NCI-H524 (cell line): ENCODE measurements around the gene MYRIP.

Experiments used
- DNase-seq, 2 experiments: peaks; one replicate each; lab custom pipeline; 2025; lab: John Stamatoyannopoulos, UW

MYRIP gene

GRCh38 chr3:40287248-40287647, 477.8 kb downstream of the MYRIP start:
- DNase-seq, result no peak

- no peak for DNase-seq
Measured at GRCh38 chr3:40290396-40290795, 481.0 kb downstream of the MYRIP start.

DNA sequence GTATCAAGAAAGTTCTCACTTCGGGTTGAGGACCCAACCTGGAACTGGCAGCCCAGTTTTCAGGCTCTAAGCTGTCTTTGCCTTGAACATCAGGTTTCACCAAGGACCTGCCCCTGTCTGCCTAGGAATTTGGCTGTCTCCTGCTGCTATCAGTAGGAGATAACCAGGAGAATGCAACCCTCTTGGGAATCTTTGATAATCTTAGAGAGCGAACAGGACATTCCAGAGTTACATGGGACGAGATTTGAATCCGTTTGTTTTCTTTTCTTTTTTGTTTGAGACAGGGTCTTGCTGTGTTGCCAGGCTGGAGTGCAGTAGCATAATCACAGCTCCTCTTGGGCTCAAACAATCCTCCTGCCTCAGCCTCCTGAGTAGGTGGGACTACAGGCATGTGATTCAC, 482.1 kb downstream of the MYRIP start:
- no peak for DNase-seq

DNA sequence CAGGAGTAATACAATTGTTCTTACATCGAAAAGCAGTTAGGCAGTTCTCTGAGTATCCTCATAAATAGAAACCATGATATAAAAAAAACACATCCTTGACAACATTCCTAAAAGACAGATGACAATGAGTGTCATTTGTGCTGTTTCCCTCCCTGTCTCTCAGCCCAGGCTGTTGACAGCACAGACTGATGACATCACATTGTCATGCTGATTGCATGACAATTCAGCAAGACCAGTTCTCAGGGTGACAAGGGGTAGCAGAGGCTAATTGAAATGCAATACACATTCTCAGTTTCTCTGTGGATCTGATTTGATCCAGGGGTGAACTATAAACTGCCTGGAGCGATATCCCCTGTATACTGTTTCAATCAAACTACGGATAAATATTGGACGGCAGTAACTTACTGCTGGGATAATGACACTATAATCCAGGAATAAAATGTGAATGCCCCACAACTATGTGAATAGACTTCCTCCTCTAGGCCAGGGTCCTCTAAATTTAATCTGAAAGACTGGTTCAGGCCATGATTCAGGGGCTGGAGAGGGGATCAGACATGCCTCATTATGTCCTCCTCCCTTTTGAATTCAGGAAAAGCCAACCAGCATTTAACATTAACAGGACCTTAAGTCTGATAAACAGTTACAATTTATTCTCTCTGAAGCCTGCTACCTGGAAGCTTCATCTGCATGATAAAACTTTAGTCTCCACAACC, 483.4 kb downstream of the MYRIP start:
- DNase-seq, result no peak

GRCh38 chr3:40294434-40294833, 485.0 kb downstream of the MYRIP start:
- DNase-seq, result no peak

DNA sequence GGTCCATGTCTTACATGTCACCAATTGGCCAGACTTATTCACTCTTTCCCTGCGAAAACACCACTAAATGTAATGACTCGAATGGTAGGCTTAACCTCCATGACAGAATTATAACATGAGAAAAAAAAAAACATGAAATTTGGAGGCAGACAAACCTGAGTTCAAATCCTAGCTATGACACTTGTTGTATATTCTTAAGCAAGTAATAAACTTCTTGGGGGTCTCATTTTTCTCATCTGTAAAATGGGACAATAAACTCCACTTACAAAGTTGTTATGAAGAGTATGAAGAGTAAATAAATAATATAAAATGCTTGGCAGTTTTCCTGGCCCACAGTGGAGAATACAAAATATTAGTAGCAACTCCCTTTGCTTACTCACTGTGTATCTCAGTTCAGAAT, 488.7 kb downstream of the MYRIP start:
- no peak for DNase-seq

- DNase-seq, result no peak
Measured at GRCh38 chr3:40299130-40299720, 489.8 kb downstream of the MYRIP start.

DNA sequence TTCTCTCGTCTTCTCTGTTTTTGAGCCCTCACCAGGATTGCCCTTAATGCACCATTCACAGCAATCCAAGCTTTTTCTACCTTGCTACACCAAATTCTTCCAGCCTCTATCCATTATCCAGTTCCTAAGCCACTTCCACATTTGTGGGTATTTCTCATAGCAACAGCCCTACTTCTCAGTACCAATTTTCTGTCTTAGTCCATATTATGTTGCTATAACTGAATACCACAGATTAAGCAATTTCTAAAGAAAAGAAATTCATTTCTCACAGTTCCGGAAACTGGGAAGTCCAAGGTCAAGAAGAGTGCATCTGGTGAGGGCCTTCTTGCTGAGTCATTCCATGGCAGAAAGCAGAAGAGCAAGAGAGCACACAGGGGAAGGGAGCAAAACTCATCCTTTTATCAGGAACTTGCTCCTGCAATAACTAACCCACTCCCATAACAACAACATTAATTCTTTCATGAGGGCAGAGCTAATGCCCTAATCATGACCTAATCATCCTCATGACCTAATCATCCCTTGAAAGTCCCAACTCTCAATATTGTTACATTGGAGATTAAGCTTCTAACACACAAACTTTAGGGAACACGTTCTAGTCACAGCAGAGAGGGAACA, 490.4 kb downstream of the MYRIP start:
- no peak for DNase-seq

- DNase-seq, result no peak
Measured at GRCh38 chr3:40302784-40303183, 493.4 kb downstream of the MYRIP start.

- no peak for DNase-seq
Measured at GRCh38 chr3:40304352-40304751, 494.9 kb downstream of the MYRIP start.

DNA sequence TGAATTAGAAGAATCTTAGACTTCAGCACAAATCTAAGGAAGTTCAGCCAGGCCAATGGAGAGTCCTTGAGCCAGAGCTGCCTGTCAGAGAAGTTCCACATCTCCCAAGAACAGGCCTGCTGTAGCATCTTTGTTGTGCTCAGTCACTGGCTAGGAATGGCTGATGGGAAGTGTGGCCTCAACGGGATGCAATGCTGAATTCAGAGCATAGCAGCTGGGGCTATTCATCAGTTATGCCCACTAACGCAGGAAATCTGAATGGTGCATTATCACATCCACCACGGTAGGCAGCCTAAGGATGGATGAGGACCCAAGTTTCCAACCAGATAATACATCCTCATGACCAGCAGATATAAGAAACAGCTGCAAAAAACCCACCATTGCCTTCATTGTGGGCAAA, 496.9 kb downstream of the MYRIP start:
- DNase-seq, result no peak

- no peak for DNase-seq
Measured at GRCh38 chr3:40307176-40307575, 497.8 kb downstream of the MYRIP start.

GRCh38 chr3:40308725-40309417, 499.5 kb downstream of the MYRIP start:
- DNase-seq, result peak in 1 of 2 experiments; percentile 29

DNA sequence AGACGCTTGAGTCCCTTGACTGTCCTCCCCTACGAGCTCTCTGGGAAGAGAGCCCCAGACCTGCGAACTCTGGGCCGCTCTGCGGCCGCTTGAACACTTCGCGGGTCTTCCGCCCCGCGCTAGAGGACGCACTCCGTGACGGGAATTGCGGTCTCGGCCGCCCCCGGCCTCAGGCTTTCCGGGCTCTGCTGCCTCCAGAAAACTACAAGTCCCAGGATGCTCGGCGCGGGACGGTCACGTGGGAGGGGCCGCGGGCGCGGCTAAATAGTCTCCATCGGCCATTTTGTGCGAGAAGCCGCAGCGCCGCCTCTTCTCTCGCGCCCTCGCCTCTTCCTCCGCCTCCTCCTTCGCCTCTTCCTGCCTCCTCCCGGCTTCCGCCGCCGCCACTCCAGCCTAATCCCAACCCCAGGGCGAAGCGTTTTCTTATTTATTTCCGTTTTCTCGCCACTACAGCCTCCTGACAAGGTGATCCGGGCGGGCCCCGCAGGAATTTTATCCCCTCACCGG, 500.1 kb downstream of the MYRIP start, which contains the start of gene EIF1B:
Gene EIF1B, plus strand, starts transcription at position 290 of the 507 bp plus-strand sequence. CDS start 235 bp downstream, outside the sequence.
- peak; percentile 94 to 95 for DNase-seq
